ENCODE results near the gene ABCB11.

Gene ABCB11

DNA sequence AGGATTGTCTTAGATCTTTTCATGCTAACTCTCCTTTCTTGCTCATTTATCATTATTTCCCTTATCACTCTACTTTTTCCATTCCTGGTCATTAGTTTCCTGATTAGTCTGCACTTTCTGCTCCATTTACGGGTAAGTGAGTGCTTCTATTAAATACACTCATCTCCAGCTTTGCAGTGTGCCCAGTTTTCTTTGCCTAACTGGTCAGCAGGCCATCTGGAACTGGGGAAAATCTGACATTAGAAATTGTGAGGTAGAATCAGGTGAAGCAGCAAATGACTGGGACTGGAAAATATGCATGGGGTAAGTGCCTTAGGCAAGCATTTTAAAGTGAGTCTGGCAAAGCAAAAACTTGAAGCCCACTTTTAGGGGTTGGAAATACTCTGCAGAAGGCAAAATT lies 100.9 kb downstream of the ABCB11 start:
- DNase-seq (ENCODE audit: low read depth) = no peak

DNA sequence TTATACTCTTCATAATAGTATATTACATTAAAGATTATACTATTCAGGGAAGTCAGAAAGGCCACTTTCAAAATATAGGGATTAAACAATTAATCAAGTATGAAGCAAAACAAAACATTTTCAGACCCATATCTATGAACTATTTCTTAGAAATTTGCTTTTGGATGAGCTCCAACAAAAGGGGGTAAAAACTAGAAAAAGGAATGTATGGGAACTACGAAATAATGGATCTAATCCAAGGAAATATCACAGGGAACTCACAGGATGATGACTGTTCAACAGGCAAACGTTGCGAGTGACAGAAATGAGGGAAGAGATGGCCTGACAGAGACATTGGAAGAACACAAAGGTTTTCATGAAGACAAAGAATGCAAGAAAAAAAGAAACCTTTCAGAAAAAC lies 102.1 kb downstream of the ABCB11 start:
- peak; percentile 3 for DNase-seq (ENCODE audit: low read depth)

DNA sequence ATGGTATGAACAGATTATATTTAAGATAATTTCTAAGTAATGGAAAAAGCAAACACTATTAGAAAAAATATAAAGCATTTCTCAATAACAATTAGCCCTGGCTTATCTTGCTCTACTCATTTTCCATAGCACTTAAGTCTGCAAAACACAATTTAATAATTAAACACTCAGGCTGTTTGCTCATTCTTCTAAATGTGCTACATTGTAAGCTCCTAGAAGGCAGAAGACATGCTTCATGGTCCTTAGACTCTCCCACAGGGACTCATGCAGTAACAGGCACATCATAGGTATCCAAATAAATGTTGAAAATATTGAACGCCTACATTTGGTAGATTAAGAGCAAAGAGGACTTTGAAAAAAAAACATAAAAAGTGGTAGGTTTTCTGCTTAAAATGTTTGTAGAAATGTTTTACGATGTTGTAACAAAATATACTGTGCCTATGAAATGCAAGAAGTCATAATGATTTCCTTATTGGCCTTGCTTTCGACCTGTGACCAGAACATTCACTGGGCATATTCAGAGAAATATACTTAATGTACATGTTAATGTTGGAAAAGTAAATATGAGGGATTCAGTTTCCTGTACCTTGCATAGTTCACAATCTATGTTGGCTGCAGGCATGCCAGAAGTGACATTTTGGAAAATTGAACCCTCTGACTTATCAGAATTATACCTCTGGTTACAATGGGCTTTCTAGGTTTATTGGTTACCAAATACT lies 102.9 kb downstream of the ABCB11 start:
- no peak for DNase-seq (ENCODE audit: low read depth)

DNA sequence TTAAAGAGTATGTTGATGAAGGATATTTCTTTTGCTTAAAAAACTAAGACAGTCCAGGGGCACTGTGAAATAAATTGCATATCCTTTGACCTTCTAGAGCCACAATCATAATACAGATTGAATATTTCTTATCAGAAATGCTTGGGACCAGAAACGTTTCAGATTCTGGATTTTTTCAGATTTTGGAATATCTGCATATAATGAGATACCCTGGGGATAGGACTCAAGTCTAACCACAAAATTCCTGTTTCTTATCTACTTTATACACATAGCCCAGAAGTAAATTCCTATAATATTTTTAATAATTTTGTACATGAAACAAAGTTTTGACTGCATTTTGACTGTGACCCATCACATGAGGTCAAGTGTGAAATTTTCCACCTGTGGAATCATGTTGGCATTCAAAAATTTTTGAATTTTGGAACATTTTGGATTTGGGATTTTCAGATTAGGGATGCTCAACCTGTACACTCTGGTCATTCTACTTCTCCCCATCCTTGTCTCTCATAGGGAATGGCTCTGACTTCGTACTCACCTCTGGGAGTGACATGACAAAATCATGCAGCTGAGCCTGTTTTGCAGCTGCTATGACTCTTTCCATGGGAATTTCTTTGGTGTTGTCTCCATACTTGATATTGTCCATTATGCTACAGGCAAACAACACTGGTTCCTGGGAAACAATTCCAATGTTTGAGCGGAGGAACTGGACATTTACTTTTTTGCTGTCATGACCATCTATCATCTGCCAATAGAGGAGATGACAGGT lies 104.3 kb downstream of the ABCB11 start:
- no peak for DNase-seq (ENCODE audit: low read depth)

DNA sequence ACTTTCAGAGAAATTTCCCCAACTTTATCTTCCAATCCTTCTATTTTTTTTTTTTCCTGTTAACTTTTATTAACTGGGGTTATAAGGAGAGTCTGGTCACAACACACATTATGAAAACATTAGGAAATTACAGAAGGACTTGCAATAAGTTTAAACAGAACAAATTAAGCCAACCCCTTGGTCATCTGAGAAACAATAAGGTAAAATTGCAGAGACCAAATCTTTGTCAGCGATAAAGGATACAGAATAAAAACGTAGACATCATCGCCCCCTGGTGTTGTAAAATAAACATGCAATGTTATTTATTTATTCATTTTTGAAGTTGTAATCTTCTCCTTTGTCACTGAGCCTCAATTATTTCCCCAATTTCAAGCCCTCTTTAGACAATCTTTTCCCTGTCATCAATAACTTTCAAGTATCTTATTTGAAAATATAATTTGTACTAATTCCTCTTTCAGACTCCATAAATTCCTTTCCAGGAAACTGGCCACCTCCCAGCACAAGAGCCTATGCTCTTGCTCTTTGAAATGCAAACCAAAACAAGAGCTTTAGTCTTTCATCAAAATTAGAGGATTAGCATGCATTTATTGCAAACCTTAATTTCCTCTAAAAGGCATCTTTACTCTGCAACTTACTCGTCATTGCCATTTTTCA lies 110.5 kb downstream of the ABCB11 start:
- DNase-seq (ENCODE audit: low read depth) = peak; percentile 46

DNA sequence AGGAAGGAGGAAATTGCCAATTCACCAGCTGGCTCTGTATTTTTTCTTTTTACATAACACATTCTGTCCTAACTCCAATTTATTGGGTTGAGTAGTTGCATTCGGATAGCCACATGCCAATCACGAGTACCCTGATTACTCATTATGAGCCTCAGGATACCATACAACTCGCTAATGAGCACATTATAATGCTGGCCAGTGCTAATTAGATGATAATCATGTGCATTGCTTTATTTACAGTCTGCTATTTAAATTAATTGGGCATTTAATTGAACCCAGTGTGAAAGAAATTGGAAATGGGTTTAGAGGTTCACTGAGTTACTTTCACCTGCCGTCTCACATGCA lies 114.8 kb downstream of the ABCB11 start:
- DNase-seq (ENCODE audit: low read depth) = no peak

DNA sequence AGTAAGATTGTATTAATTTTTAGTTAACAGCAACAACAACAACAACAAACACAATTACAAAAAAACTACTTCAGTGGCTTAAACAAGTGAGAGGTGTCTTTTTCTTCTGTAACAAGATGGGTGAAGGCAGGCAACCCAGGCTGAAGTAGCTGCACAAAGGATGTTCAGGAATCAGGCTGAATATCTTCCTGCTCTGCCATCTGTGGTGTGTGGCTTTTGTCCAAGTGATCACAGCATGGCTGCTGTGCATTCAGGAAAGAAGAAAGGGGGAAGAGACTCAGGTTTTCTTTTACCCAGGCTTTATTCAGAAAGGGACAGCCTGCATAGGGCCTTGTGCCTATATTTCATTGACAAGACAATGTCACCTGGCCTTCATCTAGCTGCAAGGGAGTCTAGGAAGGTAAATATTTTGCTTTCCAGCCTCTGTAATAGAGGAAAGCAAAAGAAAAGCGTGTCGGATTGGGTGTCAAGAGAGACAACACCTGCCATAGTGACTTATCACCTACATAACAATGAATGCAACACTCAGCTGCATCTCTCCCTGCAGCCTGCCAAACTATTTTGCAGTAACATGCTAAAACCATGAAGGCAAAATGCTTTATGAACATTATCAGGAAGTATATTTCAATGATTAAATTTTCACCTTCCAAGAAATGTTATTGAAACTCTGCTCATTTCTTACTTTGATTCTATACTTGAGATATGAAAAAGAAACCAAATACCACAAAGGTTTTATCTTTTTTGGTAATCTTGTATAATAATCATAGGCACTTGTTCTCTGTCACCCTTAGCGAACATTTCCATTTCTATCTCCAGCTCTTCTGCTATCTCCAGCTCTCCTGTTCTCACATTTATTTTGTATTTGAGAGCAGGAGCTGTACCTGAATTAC lies 115.4 kb downstream of the ABCB11 start:
- DNase-seq (ENCODE audit: low read depth) = no peak

DNA sequence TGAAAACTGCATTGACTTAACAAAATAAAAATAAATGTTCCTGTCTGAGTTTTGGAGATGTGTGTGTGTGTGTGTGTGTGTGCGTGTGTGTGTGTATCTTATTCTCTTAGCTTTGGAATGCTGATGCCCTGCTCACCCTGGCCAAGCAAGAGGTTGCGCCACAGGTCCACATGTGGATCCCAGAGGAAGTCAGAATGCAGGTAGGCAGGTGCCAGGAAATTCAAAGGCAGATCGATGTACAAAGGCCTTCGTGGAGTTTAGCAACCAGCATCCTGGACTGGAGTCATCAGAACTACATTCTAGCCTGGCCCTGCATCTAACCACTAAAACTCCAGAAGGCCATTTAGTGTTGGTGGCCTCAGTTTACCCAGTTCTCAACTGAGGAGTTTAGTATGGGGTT lies 117.6 kb downstream of the ABCB11 start:
- no peak for DNase-seq (ENCODE audit: low read depth)

DNA sequence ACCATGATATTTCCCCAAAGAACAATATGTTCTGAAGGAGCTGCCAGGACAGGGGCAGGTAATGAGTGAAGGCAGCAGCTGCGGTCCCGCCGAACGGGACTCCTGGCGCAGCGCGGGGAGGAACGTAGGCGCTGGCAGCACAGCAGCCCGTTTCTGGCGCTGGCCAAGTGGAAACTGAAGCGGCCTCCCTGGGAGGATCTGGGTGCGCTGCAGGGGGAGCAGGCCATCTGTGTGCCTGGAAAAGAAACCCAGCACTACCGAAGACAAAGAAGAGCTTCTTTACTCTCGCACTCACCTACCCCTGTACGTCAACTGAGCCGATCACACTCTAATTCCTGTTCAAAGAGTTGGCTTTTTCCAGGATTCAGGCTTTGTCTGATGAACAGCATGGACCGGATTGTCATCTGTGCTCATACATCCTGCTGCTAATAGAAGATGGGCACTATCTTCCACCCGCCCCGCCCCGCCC lies 118.2 kb downstream of the ABCB11 start:
- DNase-seq (ENCODE audit: low read depth) = peak; percentile 24

DNA sequence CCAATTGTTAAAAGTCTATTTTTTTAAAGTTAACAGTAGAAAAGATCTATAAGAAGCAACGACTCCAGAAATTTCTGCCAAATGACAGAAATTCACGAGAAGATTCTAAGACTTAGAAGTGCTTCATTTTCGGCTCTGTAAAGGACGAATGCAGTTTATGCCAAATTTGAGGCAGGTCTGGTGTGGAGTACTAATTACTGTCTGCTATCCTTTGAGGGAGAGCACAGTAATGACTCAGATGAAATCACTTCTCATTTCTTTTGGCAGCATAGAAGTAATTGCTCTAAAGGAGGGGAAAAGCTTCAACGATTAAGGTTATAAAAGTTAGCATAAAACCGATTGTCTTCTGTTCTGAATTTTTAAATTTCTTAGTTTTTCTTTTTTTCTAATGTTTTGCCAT lies 118.7 kb downstream of the ABCB11 start:
- DNase-seq (ENCODE audit: low read depth) = peak; percentile 0

DNA sequence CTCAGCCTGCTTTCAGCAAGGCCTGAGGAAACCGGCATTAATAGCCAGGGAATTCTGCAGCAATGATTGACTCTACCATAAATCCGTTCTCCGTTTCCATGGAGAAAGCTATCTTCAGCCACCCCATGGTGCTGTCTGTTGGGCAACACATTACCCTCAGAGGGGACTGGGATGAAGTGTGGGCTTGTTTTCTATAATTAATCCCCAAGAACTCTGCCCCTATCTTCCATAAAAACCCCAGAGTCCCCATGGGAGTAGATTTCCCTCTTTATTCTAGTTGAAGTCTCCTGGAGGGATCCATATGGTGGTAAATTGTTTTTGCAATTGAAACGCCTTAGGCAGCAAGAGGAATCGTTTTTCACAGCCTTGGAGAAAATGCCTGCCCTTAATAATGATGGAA lies 120.8 kb downstream of the ABCB11 start:
- no peak for DNase-seq (ENCODE audit: low read depth)

DNA sequence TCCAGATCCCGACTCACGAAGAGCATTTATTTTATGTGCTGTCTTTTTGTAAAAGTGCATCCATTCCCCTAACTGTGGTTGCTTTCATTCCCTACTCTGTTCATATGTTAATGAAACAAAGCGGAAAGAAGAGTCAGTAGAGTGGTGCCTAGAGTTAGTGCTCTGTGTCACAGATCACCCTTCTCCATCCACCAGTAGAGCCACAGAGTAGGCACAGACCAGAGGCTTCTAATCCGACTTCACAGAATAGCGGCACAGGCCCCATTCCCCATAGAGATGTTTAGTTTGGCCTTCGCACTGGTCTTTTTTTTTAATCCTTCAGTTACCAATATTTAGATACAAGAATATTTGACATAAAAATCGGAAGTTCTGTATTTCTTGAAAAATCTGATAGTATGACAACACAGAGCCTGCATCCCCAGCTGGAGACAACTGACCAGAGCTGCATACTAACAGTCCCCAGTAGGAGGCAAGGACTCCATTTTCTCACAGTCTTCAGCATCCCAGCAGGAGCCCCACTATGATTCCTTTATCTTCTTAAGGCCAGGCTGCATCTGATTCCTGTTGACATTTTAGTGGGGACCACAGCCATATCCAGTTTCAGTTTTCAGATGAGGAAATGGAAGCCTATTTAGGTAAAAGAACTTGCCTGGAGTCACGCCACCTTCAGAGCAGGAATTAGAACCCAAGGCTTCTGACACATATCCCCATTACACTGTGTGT lies 123.0 kb downstream of the ABCB11 start:
- DNase-seq (ENCODE audit: low read depth) = no peak

DNA sequence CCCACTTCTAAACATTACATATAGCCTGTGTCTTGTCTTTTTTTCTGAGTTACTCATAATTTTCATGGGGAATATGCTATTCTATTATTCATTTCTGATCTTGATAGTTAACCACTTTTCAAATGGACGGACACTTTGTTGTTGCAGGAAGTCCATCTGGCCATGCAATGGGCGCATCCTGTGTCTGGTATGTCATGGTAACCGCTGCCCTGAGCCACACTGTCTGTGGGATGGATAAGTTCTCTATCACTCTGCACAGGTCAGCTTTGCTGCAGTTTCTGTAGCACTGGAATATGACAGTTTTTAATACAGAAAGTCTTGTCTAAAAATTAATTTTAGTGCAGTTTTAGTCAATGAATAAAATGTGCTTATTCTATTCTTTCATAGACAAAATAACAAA lies 126.8 kb downstream of the ABCB11 start:
- no peak for DNase-seq (ENCODE audit: low read depth)

DNA sequence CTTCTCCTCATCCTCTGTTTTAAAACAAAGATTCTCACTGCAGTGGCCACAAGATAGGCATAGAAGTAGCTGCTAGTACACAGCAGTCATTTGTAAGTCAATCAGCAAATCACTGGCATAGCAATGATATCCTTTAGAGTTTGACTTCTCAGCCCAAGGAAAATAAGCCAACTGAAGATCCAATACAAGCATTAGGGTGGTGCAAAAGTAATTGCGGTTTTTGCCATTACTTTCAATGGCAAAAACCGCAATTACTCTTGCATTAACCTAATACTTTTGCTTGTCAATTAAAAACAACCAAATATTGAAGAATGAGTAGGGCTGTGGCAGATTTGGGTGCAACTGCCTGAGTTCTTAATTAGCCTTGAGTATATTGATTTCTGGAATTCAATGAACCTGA lies 127.2 kb downstream of the ABCB11 start:
- no peak for DNase-seq (ENCODE audit: low read depth)

DNA sequence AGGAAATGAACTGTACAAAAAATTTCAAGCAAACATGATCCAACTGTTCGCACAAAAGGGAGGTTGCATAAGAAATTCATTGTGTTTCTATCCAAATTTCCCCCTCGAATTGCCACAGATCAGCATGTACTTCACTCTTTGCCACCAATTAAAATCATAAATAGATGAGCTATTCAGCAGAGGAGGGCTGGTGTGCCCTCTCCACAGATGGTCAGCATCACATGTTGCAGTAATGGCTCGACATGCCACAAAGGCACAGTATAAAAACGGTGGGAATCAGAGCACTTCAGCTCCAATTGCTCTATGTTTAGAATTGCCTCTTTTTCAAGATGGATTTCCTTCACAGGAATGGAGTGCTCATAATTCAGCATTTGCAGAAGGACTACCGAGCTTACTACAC lies 130.1 kb downstream of the ABCB11 start, which contains the start of gene G6PC2:
TSS of gene G6PC2 (plus strand) at position 289 of the 400 bp plus-strand sequence. CDS start at position 330, 41 bp downstream.
- DNase-seq (ENCODE audit: low read depth) = no peak

DNA sequence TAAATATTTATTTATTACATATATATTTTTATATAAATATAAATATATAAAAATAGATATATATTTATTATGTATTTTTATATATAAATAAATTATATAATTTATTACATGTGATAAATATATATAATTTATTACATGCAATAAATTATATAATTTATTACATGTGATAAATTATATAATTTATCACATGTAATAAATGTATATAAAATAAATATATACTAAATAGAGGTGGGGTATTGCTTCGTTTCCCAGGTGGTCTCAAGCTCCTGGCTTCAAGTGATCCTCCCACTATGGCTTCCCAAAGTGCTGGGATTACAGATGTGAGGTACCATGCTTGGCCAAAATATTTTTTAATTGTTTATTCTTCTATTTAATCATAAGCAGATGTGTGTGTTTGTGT lies 133.7 kb downstream of the ABCB11 start:
- no peak for DNase-seq (ENCODE audit: low read depth)

DNA sequence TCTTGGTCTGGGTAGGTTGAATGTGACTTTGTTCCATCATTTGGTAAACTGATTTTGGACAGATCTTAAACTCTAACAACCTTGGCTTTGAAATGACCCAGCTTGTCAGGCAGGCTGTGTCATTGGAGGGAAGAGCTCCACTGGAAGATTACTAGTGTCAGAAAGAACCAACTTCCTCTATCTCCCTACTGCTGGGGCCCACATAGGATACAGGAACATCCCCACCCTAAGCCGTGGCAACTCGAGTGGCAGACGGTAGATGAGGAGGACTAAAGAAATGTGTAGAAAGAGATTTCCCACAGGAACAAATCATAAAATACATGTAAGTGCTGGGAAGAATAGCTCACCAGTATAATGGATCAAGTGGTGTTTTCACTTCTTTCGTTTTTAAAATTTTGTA lies 134.3 kb downstream of the ABCB11 start:
- no peak for DNase-seq (ENCODE audit: low read depth)

DNA sequence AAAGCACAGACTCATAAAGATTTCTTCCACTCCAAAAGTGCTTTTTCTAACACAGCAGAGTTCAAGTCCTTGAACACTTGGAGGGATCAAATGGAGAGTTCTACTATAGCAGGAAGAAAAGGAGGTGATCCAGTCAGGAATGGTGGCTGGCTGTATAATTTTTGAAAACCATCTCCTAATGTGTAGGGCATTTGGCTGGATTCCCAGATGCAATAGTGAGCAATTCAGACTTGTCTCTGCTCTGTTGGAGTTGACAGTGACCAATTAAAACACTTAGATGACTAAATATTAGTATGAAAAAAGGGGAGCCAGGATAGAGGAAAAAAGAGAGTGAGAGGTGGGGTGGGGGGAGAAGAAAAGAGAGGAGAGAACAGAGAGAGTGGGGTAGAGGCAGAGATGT lies 135.4 kb downstream of the ABCB11 start:
- peak; percentile 29 for DNase-seq (ENCODE audit: low read depth)

DNA sequence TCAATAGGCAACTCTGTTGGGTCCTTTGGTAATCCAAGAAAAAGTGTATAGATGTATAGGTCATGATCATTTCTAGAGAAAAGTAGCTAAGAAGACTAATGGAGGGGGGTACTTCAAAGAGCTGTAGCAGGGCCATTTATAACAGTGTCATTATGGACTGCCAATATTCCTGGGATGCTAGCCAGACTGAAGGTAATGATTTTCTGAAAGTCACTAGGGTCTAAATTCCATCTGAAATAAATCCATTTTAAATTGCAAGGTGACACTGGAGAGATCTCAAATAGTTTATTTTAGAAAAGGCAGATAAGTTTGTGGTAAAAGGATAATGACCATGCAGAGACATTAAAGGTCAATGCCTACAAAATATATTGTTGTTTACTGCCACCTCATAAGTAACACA lies 136.4 kb downstream of the ABCB11 start:
- no peak for DNase-seq (ENCODE audit: low read depth)

DNA sequence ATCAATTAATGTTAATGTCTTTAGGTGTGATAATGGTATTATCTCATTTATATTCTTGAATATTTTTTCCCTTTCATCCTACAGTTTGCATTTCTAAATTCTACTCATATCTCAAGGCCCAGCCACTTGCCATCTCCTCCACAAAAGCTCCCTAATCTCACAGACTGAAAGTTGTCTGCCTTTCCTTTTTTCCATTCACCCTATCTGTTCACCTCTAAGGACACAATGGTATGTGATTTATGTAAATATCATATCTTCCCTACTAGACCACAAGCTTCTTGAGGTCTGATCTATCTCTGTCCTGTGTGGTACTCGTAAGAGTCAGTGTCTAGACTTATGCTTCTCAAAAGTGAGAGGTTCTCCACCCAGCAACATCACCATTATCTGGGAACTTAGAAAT lies 137.0 kb downstream of the ABCB11 start:
- DNase-seq (ENCODE audit: low read depth) = no peak

DNA sequence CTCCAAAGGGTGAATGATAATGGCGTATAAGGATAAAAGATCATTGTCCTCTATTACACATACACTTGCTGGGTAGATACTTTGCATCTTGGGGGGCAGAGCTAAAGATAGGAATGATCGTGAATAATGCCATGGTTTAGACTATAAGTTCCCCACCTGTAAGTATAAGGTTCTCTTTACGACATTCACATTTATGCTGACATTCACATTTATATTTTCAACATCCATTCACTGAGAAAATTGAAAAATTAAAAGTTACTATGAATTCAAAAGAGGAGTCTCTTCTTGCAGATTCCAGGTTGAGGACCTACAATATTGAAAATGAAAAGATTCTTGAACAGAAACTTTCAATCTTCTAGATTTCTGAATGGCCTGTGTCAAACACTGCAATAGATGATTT lies 138.8 kb downstream of the ABCB11 start:
- DNase-seq (ENCODE audit: low read depth) = no peak
